Urinary bladder (tissue), 4 donors: ENCODE measurements around the gene ZNF32. TPM values are rescaled to one million over a fixed set of nuclear protein-coding genes. Genes with fewer than 3 reads are reported as not detected.
"Not testable (repeated sequence)": the region's sequence is repeated elsewhere in the genome, so short reads cannot be mapped to it uniquely, and the experiment has no call there.

Experiments used
- DNase-seq: peaks from one replicate; pipeline ENCODE4 v3.0.0-alpha.2; 2015; ENCODE audit errors: extremely low spot score
- H3K27ac ChIP-seq: one replicate; pipeline ENCODE4 v1.5.1; 2013; ENCODE audit warnings: low read depth, mild to moderate bottlenecking, moderate library complexity
- H3K36me3 ChIP-seq: one replicate; pipeline ENCODE4 v1.6.1; 2013; ENCODE audit warnings: mild to moderate bottlenecking, moderate library complexity; ENCODE audit not compliant: insufficient read depth
- H3K4me1 ChIP-seq: one replicate; pipeline ENCODE4 v1.6.1; 2013; ENCODE audit warnings: mild to moderate bottlenecking, moderate library complexity; ENCODE audit not compliant: insufficient read depth
- H3K4me3 ChIP-seq: one replicate; pipeline ENCODE4 v1.5.1; 2013; ENCODE audit warnings: low read depth, low read length
- WGBS: extraction: QIAGEN DNeasy Blood & Tissue Kit; methylation state at CpG from one replicate; pipeline ENCODE4 v1.1.7; 2013; 5-methylcytosine and 5-hydroxymethylcytosine counted together
- polyA plus RNA-seq: library from polyadenylated mRNA; stranded (reverse); fragments of 200-250 nt; gene quantifications from one replicate; pipeline ENCODE4 v1.2.3, GENCODE V29; 2013
- total RNA-seq: library from RNA; depleted of rRNA; stranded (reverse); fragments of >200 nt; gene quantifications from one replicate; pipeline ENCODE4 v1.2.3, GENCODE V29; 2014
- donor health status: healthy with polysubstance abuse.
- donor health status: healthy.

The ZNF32 gene
- total and polyA plus RNA-seq, 2 donors: 37.7 to 50.9 TPM

- Histone ChIP-seq H3K36me3 (peaks cover 14% of the 10 kb centered on the region), H3K4me3 (no peak overlapping the region), H3K27ac (no peak overlapping the region), H3K4me1 (no peaks in the 10 kb centered on the region)
- DNase-seq: no peak
- WGBS: 99% methylated on average over 4 of the region's 4 CpGs
Measured at GRCh38 chr10:43645866-43646265, 2.8 kb downstream of the ZNF32 start.

- DNase-seq: no peak
- H3K4me1 ChIP-seq: no peaks in the 10 kb centered on the region
- H3K4me3 ChIP-seq: no peak overlapping the region
- peaks cover 14% of the 10 kb centered on the region for H3K36me3 ChIP-seq
- no peak overlapping the region for H3K27ac ChIP-seq
- 98% methylated on average over 8 of the region's 8 CpGs for WGBS
Measured at GRCh38 chr10:43644252-43644651, 4.4 kb downstream of the ZNF32 start.

- no peaks in the 10 kb centered on the region for H3K4me1 ChIP-seq
- no peak overlapping the region for H3K27ac ChIP-seq
- peaks cover 11% of the 10 kb centered on the region for H3K36me3 ChIP-seq
- DNase-seq: no peak
- H3K4me3 ChIP-seq: no peak overlapping the region
Measured at GRCh38 chr10:43640603-43641002, 8.1 kb downstream of the ZNF32 start.

- H3K4me3 ChIP-seq, H3K36me3 ChIP-seq, H3K4me1 ChIP-seq, DNase-seq, H3K27ac ChIP-seq: not testable (repeated sequence)
- 61% methylated on average over 1 of the region's 1 CpG for WGBS
Measured at GRCh38 chr10:43635816-43636215, 12.9 kb downstream of the ZNF32 start.

- H3K4me1 ChIP-seq: no peaks in the 10 kb centered on the region
- DNase-seq: no peak
- no peaks in the 10 kb centered on the region for H3K36me3 ChIP-seq
- 90% methylated on average over 4 of the region's 4 CpGs for WGBS
- H3K27ac ChIP-seq: no peak overlapping the region
- no peak overlapping the region for H3K4me3 ChIP-seq
Measured at GRCh38 chr10:43628956-43629355, 19.7 kb downstream of the ZNF32 start.

GRCh38 chr10:43627942-43628341 lies 20.7 kb downstream of the ZNF32 start:
- H3K27ac ChIP-seq: no peak overlapping the region
- no peaks in the 10 kb centered on the region for H3K36me3 ChIP-seq
- no peaks in the 10 kb centered on the region for H3K4me1 ChIP-seq
- H3K4me3 ChIP-seq: no peak overlapping the region
- 60% methylated on average over 1 of the region's 1 CpG for WGBS
- DNase-seq: no peak

- no peaks in the 10 kb centered on the region for H3K36me3 ChIP-seq
- no peak for DNase-seq
- H3K27ac ChIP-seq: no peak overlapping the region
- no peaks in the 10 kb centered on the region for H3K4me1 ChIP-seq
- WGBS: 64% methylated on average over 3 of the region's 3 CpGs
- no peak overlapping the region for H3K4me3 ChIP-seq
Measured at GRCh38 chr10:43623351-43623750, 25.3 kb downstream of the ZNF32 start.

GRCh38 chr10:43622038-43622437 lies 26.6 kb downstream of the ZNF32 start:
- no peak for DNase-seq
- Histone ChIP-seq H3K36me3 (no peaks in the 10 kb centered on the region), H3K4me3 (no peak overlapping the region), H3K4me1 (no peaks in the 10 kb centered on the region), H3K27ac (no peak overlapping the region)
- WGBS: 27% methylated on average over 2 of the region's 2 CpGs

GRCh38 chr10:43619368-43619767 lies 29.3 kb downstream of the ZNF32 start:
- Histone ChIP-seq H3K4me1 (no peaks in the 10 kb centered on the region), H3K4me3 (no peak overlapping the region), H3K36me3 (peaks cover 7% of the 10 kb centered on the region), H3K27ac (no peak overlapping the region)
- no peak for DNase-seq
- 91% methylated on average over 2 of the region's 2 CpGs for WGBS

GRCh38 chr10:43616697-43617370 lies 31.8 kb downstream of the ZNF32 start:
- H3K27ac ChIP-seq: no peak overlapping the region
- 97% methylated on average over 6 of the region's 6 CpGs for WGBS
- no peak for DNase-seq
- H3K4me3 ChIP-seq: no peak overlapping the region
- H3K36me3 ChIP-seq: peaks cover 11% of the 10 kb centered on the region
- no peaks in the 10 kb centered on the region for H3K4me1 ChIP-seq

GRCh38 chr10:43610636-43611035 lies 38.0 kb downstream of the ZNF32 start:
- no peak for DNase-seq
- peaks cover 7% of the 10 kb centered on the region for H3K36me3 ChIP-seq
- no peaks in the 10 kb centered on the region for H3K4me1 ChIP-seq
- no peak overlapping the region for H3K27ac ChIP-seq
- no peak overlapping the region for H3K4me3 ChIP-seq

- WGBS: 80% methylated on average over 10 of the region's 10 CpGs
- peak overlapping the region; percentile 81 for H3K4me3 ChIP-seq
- no peak for DNase-seq
- no peak overlapping the region for H3K27ac ChIP-seq
- no peaks in the 10 kb centered on the region for H3K36me3 ChIP-seq
- H3K4me1 ChIP-seq: no peaks in the 10 kb centered on the region
Measured at GRCh38 chr10:43607199-43607573, 41.5 kb downstream of the ZNF32 start.

GRCh38 chr10:43606323-43607198 lies 42.1 kb downstream of the ZNF32 start, which contains the start of gene ZNF485:
ZNF485 (plus strand) TSS chr10:43606438; CDS start chr10:43607051, 613 bp downstream.
- Histone ChIP-seq H3K4me1 (no peaks in the 10 kb centered on the region), H3K36me3 (no peaks in the 10 kb centered on the region), H3K27ac (no peak within 1 kb of the TSS), H3K4me3 (peak within 1 kb of the TSS; percentile 81)
- 3% methylated on average over 58 of the region's 58 CpGs for WGBS
- no peak for DNase-seq

GRCh38 chr10:43605850-43606322 lies 42.8 kb downstream of the ZNF32 start:
- 47% methylated on average over 12 of the region's 12 CpGs for WGBS
- peak overlapping the region; percentile 81 for H3K4me3 ChIP-seq

More at GRCh38 chr10:43605850-43606322, 42.8 kb downstream of the ZNF32 start:
- Histone ChIP-seq H3K27ac (no peak overlapping the region), H3K36me3 (no peaks in the 10 kb centered on the region), H3K4me1 (no peaks in the 10 kb centered on the region)
- no peak for DNase-seq
